Fibroblast of skin of right biceps (primary cell): Measurements from ENCODE around the gene ACCSL.

Experiments used
- DNase-seq: peaks from one replicate; pipeline ENCODE4 v3.0.0-alpha.2; 2013

Gene ACCSL

GRCh38 chr11:44101098-44101497, 53.3 kb downstream of the ACCSL start:
- DNase-seq: no peak

- no peak for DNase-seq
Measured at GRCh38 chr11:44104481-44105294, 56.9 kb downstream of the ACCSL start.

- no peak for DNase-seq
Measured at GRCh38 chr11:44108260-44108659, 60.5 kb downstream of the ACCSL start.
